CD4-positive, alpha-beta T cell treated with Interleukin-2 at 100 ng/mL for 4 hours (primary cell): Measurements from ENCODE around the gene EDIL3.

Experiments
- DNase-seq: peaks from one replicate; pipeline ENCODE4 v3.0.0-alpha.2; 2020; ENCODE audit warnings: low spot score

EDIL3 gene

GRCh38 chr5:84259283-84260045, 125.2 kb downstream of the EDIL3 start:
- DNase-seq = no peak

DNA sequence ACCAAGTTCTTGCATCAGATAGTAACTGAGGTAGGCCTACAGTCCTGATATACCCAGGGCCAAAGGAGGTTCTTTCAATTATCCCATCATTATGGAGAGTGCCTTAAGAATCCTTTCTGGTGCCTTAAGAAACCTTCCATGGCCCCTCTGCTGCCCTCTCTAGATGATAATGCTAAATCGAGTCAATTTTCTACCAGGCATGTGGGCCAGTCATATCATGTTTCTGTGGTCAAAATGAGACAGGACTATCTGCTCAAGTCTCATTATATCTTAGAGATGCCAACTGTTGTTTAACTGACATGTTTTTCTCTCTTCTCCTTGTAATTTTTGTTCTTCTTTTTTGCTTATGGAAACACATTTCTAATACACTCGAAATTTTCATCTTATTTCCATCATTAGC, 127.6 kb downstream of the EDIL3 start:
- no peak for DNase-seq

DNA sequence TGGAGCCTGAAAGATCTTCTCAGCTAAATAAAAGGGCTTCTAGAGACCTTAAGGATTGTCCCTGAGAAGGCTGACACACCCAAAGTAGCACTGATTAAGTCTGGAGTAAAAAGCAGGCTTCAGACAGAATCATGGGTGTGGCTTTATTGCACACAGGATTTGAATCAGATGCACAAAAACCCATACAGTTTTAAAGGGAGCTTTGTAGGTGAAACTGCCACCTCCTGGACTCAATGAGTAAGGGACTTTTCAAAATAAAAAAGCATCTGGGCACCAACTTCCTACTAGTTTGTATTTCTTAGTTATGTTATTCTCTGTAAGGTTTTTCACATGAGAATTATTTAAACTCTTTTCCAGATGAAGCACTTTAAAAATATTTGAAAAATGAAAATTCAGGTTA, 129.4 kb downstream of the EDIL3 start:
- no peak for DNase-seq

DNA sequence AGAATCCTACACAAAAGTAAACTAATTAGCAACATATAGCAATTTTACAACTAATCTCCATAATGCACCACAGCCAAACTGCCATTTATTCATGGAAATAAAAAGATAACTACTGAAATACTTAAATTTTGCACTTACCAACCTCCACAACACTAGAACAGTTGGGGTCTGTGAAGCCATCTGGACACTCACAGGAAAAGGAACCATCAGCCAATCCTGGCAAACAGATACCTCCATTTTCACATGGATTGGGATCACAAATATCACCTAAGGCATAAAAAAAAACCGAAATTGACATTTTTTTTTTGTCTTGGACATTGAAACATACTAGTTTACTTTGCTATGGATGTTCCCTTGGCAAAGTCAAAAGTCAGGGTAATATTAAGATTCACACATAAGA, 130.7 kb downstream of the EDIL3 start:
- DNase-seq = no peak

DNA sequence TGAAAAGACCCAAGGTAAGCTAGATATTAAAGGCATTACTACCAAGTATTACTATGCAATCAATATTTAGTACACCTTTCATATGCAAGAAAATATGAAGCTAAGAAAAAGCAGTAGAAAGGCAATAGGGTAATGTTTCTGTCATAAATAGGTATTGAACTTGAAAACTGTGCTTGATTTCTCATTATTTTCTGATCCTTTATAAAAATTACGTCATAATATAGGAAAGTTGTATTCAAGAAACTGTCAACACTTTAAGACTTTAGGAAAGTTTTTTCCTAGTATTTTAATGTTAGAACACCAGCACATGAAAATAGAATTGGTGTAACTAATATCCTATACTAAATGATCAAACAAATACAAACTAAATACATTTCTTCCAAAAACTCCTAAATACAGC, 133.2 kb downstream of the EDIL3 start:
- DNase-seq = no peak

DNA sequence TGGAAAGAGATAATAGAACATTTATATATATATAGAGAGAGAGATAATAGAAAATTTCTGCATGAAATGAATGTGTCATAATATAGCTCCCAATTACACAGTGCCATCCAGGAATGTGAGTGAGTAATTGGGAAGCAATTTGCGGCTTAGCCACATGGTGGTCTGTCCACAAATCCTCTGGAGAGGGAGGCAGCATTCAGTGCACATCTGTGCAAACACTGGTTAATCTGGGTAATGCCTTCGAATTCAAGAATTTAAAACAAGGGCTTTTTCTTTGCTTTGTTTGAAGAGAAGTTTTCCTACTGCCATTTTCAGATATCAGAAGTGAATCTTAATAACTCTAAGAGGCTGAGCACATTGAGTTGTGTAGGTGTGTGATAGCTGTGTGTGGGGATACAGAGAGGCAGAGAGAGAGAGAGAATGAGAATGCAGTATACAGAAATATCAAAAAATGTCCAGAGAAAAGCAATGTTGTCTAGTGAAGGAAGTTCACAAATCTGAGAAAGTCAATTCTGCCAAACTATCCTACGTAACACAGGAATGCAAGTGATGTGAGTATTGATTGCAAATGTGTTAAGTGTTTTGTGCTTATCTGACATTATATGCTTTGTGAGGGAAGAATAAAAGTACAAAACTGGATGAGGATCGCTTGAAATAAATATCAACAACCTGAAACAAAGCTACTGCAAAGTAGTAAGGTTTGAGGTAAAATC, 134.6 kb downstream of the EDIL3 start:
- DNase-seq = no peak

DNA sequence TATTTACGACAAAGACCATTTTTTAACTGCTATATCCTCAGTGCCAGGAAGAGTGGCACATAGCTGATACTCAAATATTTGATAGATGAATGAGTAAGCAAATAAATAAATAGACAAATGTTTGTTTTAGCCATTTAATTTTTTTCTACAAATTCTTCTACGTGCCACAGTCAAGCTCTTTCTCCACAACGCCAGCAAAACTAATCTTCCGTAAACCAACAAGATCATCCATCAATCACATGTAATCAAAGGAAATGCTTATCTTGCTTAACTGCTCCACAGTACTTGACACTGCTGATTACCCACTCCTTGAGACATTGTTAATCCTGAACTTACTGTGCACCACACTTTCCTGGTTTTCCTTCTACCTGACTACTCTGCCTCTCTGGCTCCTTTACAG, 136.7 kb downstream of the EDIL3 start:
- no peak for DNase-seq

GRCh38 chr5:84242286-84242685, 142.4 kb downstream of the EDIL3 start:
- no peak for DNase-seq

GRCh38 chr5:84239494-84239893, 145.2 kb downstream of the EDIL3 start:
- no peak for DNase-seq

DNA sequence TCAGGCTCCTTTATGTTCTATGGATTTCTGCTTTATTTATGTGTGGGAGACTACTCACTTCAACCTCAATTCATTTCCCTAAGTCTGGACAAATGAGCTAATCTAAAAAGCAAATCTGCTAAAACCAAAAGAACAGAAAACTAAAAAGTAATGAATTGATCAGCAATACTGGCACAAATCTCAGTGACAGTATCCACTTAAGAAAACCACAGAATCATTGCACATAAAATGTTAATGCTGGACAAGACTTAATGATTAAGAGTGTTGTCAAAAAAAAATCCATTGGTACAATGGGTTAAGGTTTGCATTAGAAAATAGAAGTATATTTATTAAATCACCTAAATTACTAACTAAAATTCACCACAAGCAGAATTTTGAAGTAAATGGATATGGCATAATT, 147.6 kb downstream of the EDIL3 start:
- no peak for DNase-seq

DNA sequence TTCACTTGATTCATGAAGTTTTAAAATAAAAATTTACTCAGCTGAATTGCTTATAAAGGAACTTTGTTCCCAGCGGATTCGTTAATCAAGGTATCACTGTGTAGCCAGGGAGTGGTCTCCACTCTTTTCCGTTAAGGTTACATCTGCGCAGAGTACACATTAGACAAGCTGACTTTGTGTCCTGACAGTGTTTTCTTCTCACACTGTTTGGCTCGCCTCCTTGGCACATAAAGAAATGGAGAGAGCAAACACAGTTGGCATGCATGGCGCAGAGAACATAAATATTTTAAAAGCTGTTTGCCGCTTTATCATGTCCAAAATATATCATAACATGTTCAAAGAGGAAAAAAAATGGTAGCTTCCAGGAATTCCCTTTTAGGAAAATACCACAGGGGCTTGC, 153.2 kb downstream of the EDIL3 start:
- no peak for DNase-seq

- no peak for DNase-seq
Measured at GRCh38 chr5:84229045-84229444, 155.6 kb downstream of the EDIL3 start.

- no peak for DNase-seq
Measured at GRCh38 chr5:84228266-84228665, 156.4 kb downstream of the EDIL3 start.

- DNase-seq = no peak
Measured at GRCh38 chr5:84227236-84227635, 157.4 kb downstream of the EDIL3 start.

DNA sequence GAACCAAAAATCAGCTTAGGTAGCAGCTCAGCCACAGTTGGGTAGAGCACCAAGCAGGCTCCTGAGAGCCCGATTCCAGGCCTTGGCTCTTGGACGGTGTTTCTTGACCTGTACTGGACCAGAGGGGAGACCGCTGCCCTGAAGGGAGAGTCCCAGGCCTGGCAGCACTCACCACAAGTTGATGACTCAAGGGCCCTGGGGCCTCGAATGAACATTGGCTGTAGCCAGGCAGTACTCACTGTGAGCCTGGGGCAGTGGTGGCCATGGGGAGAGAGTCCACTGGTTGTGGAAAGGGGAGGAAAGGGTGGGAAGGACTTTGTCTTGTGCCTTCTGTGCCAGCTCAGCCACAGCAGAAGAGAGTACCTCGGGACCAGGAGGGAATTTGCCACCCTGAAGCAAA, 166.1 kb downstream of the EDIL3 start:
- DNase-seq = no peak

DNA sequence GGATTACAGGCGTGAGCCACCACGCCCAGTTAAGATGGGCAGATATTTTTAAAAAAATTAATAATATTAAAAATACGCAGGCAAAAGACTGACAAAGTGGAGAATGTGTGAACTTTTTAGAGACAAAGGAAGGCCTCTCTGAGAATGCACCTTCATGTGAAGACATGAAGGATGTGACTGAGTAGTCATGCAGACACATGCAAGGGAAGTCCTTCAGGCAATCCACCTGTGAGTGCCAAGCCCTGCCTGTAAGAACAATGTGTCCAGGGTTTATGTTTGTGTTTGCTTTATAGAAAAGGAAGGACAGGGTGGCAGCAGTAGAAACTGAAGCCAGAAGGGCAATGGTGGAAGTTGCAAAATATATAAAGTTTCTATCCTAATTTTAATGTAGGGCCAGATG, 169.2 kb downstream of the EDIL3 start:
- DNase-seq = no peak

GRCh38 chr5:84213861-84214260, 170.8 kb downstream of the EDIL3 start:
- no peak for DNase-seq

DNA sequence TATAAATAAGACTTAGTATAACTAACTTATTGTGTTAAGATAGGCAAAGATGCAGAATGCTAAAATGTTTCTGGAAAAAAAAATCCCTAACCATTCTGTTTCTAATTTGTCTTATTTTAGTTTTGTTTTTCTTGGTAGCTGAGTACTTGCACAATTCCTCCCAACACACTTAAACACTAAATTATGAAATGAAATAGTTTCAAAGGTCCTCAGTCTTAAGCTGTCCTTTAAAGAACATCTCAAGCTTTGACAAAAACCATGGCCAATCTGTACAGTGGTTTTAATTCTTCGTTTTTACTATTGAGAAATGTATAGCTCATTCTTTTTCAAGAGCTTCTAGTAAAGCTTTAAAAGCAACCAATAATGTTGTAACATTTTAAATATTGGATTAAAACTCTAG, 171.5 kb downstream of the EDIL3 start:
- no peak for DNase-seq

DNA sequence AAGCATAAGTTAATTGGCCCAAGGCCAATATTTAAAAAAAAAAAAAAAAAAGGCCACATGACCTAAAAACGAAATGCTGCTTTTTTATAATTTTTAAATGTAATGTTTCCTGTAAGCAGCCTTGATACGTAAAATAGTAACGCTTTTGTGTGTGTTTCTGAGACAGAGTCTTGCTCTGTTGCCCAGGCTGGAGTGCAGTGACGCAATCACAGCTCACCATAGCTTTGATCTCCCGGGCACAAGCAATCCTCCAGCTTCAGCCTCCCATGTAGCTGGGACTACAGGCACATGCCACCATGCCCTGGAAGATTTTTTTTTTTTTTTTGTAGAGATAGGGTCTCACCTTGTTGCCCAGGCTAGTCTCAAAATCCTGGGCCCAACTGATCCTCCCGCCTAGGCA, 179.9 kb downstream of the EDIL3 start:
- DNase-seq = no peak

- no peak for DNase-seq
Measured at GRCh38 chr5:84202136-84202535, 182.5 kb downstream of the EDIL3 start.

- no peak for DNase-seq
Measured at GRCh38 chr5:84197538-84197937, 187.1 kb downstream of the EDIL3 start.

GRCh38 chr5:84191281-84191680, 193.4 kb downstream of the EDIL3 start:
- no peak for DNase-seq

DNA sequence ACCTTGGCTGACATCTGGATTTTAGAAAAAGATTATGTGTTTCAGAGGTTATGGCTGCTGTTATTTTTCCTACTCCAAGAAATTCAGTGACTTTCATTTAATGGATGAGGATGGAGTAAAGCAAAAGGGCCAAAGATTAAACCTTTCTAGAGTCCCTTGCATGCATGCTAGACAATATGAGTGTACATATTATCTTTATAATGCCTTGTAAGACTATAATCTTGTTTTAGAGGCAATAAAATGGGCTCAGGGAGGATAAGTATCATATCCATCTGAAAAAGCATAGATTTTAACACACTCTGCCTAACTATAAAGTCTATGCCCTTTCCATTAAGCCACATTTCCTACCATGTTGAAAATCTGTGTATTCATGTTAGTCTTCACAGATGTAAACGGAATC, 199.8 kb downstream of the EDIL3 start:
- DNase-seq = no peak

DNA sequence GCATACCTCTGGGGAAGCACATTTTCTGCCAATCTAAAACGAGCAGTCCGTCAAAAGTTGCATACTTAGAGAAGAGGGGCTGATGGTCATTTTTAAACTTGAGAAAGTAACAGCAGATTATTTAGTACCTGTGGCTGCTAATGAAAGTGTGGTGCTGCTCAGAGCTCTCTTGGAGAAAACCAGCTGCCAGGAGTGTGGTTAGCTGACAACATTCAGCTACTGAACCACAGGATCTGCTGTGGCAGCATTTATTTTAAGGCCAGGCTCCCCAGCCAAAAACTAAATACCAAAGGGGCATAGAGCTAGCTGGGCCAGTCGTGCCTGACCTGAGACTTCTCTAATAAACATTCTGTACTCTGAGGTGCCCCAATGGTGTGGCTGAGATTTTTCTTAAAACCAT, 203.6 kb downstream of the EDIL3 start:
- DNase-seq = no peak
